GM10266 (cell line): Measurements from ENCODE around the gene SH2D3A.

Experiments used
- DNase-seq: peaks from one replicate; pipeline ENCODE4 v3.0.0; 2012; ENCODE audit errors: extremely low spot score
- CTCF ChIP-seq: IDR thresholded peaks from 2 replicates; pipeline ENCODE4 v1.5.1; 2012; ENCODE audit warnings: mild to moderate bottlenecking, low read depth; ENCODE audit not compliant: control insufficient read depth, insufficient read depth; ENCODE audit errors: missing control alignments

Gene SH2D3A

GRCh38 chr19:6797646-6798045 lies 30.4 kb upstream of the SH2D3A start:
- TF ChIP-seq CTCF = no peak
- DNase-seq = no peak

- TF ChIP-seq CTCF = no peak
- DNase-seq = no peak
Measured at GRCh38 chr19:6796278-6796677, 29.0 kb upstream of the SH2D3A start.

DNA sequence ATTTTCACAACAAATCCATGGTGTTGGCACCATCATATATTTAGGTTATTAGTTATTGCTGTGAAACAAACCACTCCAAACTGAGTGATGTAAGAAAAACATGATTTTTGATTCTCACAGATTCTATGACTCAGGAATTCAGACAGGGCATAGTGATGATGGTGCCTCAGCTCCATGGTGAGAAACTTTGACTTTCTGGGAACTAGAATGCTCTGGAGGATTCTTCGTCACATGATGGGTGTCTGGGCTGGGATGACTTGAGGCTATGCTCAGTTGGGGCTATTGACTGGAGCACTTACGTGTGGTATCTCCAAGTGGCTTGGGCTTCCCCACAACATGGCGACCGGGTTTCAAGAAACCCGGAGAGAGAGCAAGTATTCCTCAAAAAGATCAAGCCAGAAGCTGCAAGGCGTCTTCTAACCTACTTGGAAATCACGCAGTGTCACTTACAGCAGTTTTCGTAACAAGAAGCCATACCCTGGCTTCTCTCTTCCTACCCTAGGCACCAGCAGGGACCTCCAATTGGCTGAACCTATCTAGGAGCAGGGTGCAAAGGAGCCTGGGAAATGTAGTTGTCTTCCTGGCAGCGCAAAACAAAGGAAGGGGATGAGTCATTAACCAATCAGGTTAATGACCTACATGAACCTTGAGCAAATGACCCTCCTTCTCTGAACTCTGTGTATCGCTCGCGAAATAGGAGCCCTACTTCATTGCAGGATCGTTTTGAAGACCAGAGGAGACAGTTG lies 27.6 kb upstream of the SH2D3A start:
- no peak for TF ChIP-seq CTCF
- no peak for DNase-seq

GRCh38 chr19:6793973-6794372 lies 26.7 kb upstream of the SH2D3A start:
- no peak for DNase-seq
- TF ChIP-seq CTCF = no peak

- no peak for TF ChIP-seq CTCF
- DNase-seq = no peak
Measured at GRCh38 chr19:6793411-6793810, 26.2 kb upstream of the SH2D3A start.

GRCh38 chr19:6791237-6791636 lies 24.0 kb upstream of the SH2D3A start:
- no peak for TF ChIP-seq CTCF
- no peak for DNase-seq

DNA sequence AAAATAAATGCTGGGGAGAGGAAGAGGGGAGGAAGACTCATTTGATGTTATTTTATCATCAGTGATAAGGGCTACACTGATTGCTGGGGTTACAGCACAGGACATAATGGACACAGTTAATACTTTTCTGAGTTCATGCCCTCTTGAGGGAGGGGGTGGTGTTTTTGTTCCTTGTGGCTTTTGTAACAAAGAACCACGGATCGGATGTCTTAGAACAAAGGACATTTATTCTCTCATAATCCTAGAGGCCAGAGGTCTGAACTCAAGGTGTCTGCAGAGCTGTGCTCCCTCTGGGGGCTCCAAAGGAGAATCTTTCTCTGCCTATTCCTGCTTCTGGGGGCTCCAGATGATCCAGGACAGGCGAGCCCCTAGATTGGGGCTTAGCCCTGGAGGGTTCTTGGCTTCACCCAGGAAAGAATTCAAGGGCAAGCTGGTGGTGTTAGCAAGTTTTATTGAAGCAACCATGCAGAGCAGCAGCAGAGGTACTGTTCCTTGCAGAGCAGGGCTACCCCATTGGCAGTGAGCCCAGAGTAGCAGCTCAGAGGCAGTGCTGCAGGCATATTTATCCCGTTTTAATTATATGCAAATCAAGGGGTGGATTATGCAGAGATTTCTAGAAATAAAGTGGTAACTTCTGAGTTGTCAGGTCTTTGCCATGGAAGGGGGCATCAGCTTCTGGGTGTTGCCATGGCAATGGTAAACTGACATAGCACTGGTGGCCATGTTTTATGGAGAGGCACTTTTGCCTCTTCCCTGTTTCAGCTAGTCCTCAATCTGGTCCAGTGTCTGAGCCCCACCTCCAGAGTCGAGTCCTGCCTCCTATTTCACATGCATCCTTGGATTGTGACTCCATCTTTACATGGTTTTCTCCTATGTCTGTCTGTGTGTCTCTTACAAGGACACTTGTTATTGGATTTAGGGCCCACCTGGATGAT lies 23.2 kb upstream of the SH2D3A start:
- TF ChIP-seq CTCF = no peak
- no peak for DNase-seq
